Activated naive CD4-positive, alpha-beta T cell (primary cell): Measurements from ENCODE around the gene C6orf141.
"Not testable (repeated sequence)": the region's sequence is repeated elsewhere in the genome, so short reads cannot be mapped to it uniquely, and the experiment has no call there.

Experiments used
- DNase-seq, 4 experiments: peaks; one replicate each; lab custom pipeline; 2025; lab: John Stamatoyannopoulos, UW

Gene C6orf141

DNA sequence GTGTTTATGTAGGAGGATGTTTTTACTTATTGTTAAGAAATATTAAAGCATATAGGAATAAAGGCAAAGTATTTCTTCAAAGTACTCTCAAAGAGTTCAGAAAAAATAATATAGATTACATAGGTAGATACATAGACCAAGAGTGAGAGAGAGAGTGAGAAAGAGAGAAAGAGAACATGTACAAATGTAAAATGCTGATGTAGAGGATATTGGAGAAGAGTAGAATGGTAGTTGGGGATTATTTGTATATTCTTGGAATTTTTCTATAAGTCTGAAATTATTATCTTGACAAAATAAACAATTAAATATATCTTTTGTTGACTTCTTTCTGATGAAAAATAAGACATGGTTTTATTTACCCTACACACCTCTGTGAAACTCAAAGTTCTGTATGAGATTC, 29.2 kb downstream of the C6orf141 start:
- no peak for DNase-seq

DNA sequence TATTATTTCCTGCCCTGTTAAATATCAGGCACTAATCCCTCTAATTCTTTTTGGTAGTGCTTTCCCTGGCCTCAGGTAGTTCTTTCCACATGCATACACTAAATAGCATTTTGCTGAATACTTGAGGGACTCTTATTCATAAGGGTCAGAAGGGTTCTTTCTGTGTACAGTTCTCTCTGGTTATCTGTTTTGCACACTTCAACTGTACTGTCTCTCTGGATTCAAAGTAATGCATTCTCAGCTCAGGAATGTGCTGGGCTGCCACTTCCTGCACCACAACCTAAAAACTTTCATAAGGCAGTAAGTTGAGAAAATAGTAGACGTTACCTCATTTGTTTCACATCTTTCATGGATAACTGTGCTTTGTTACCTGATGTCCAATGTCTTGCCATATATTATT, 32.1 kb downstream of the C6orf141 start:
- no peak for DNase-seq

DNA sequence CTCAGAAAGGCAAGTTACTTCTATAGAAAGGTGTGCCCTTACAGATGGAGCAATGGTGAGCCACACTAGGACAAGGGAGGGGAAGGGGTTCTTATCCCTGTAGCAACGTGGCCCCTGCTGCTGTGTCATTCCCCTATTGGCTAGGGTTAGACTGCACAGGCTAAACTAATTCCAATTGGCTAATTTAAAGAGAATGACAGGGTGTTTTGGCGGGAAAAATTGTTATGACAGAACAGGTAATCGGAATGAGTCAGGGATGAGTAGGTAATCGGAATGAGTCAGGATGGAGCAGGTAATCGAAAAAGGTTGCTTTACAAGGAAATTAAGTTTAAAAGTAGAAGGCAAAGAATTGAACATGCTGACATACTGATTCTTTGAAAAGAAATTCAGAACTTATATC, 36.8 kb downstream of the C6orf141 start:
- not testable (repeated sequence) for DNase-seq
